HepG2 (cell line): Measurements from ENCODE around the gene NAA38.

Experiments
- EP300 ChIP-seq, 3 experiments: sonication (generic) in 1 of 3; formaldehyde crosslinking in 1 of 3; IDR thresholded peaks; 2 replicates each; pipeline versions ENCODE4 v1.5.1 to v1.6.1; 2011 to 2020; ENCODE audit warnings: low read depth in 2 of 3, low read length in 2 of 3, borderline replicate concordance in 1 of 3, improper control_type of control experiment in 1 of 3, mild to moderate bottlenecking in 1 of 3, missing genetic modification reagents in 1 of 3, moderate library complexity in 1 of 3
- RFXAP ChIP-seq: sonication (generic); formaldehyde crosslinking; IDR thresholded peaks from 2 replicates; pipeline ENCODE4 v1.4.0; 2020; ENCODE audit warnings: missing genetic modification reagents, borderline replicate concordance
- SMAD3 ChIP-seq: sonication (generic); formaldehyde crosslinking; IDR thresholded peaks from 2 replicates; pipeline ENCODE4 v1.4.0; 2020; ENCODE audit warnings: missing genetic modification reagents
- TOE1 ChIP-seq: sonication (generic); formaldehyde crosslinking; IDR thresholded peaks from 2 replicates; pipeline ENCODE4 v1.4.0; 2020; ENCODE audit warnings: mild to moderate bottlenecking, missing genetic modification reagents
- ZNF660 ChIP-seq: sonication (generic); formaldehyde crosslinking; IDR thresholded peaks from 2 replicates; pipeline ENCODE4 v1.5.1; 2020; ENCODE audit warnings: mild to moderate bottlenecking, low read depth, missing genetic modification reagents, borderline replicate concordance

DNA sequence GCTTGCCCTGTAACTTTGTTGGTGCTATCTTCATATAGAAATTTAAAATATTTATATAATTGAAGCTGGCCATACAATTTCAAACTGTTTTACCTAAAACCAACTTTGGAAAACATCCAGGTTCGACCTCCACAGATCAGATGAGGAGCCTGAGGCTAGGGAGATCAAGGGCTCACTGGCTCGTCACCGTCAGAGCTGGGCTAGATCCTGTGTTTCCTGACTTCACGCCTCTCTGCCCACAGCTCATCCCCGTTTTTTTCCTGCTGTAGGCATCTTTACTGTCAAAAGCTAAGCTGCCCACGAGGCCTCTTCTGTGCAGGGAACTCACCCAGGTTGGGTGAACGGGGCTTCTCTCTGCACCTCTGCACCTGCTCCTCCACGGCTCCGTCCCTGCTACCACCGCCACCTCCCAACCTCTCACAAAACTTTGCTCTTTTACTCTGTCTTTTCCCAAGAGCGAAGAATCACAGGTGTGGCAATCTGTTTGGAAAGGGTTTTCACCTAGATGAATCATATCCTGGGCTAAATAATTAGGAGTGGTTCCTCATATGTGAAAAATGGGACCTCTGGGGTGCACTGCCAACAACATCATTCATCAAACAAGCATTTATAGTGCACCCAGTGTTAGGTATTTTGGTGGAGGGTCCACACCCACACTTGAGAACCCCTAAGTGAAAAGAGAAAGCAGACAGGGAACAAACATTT is 48.1 kb downstream of the NAA38 start:
- no peak for TF ChIP-seq SMAD3 (CRISPR knock-in tag)
- no peak for TF ChIP-seq TOE1 (CRISPR knock-in tag)
- TF ChIP-seq ZNF660 (CRISPR knock-in tag), result no peak
- TF ChIP-seq RFXAP (CRISPR knock-in tag), result no peak
- no peak for TF ChIP-seq EP300 (IDR thresholded peaks at IDR 0.05; ENCODE audit: low read depth in 2 of 2, low read length in 2 of 2)
- TF ChIP-seq EP300 (CRISPR knock-in tag; IDR thresholded peaks at IDR 0.05; ENCODE audit: borderline replicate concordance), result no peak
